Aorta (tissue), 5 donors: ENCODE measurements around the gene DNAH17. TPM values are rescaled to one million over a fixed set of nuclear protein-coding genes. Genes with fewer than 3 reads are reported as not detected.
"Not testable (repeated sequence)": the region's sequence is repeated elsewhere in the genome, so short reads cannot be mapped to it uniquely, and the experiment has no call there.

Experiments
- ATAC-seq: fragments of 200-7000 bp; cut with Tn5 transposase; one replicate; pipeline ENCODE4 v1.9.1; 2022; ENCODE audit warnings: moderate library complexity; ENCODE audit not compliant: low FRiP score
- DNase-seq, 2 donors: peaks; one replicate each; pipeline ENCODE4 v3.0.0-alpha.2; 2020
- H3K27ac ChIP-seq, 2 donors: one replicate each; pipeline ENCODE4 v1.5.1; 2013; ENCODE audit warnings: low read length in 2 of 2, mild to moderate bottlenecking in 2 of 2, moderate library complexity in 2 of 2, control low read depth in 1 of 2, inconsistent platforms in 1 of 2, low read depth in 1 of 2
- H3K27me3 ChIP-seq, 2 donors: one replicate each; pipeline ENCODE4 v1.6.1; 2013; ENCODE audit warnings: control low read depth in 1 of 2, low read length in 1 of 2, mild to moderate bottlenecking in 1 of 2, moderate library complexity in 1 of 2; ENCODE audit not compliant: insufficient read depth in 2 of 2, control insufficient read depth in 1 of 2
- H3K36me3 ChIP-seq, 2 donors: one replicate each; pipeline ENCODE4 v1.6.1; 2013; ENCODE audit warnings: control low read depth in 1 of 2, low read length in 1 of 2, mild to moderate bottlenecking in 1 of 2; ENCODE audit not compliant: insufficient read depth in 2 of 2, control insufficient read depth in 1 of 2
- H3K4me1 ChIP-seq, 2 donors: one replicate each; pipeline ENCODE4 v1.6.1; 2013; ENCODE audit warnings: low read length in 2 of 2, control low read depth in 1 of 2, mild to moderate bottlenecking in 1 of 2, moderate library complexity in 1 of 2; ENCODE audit not compliant: insufficient read depth in 2 of 2, control insufficient read depth in 1 of 2
- H3K4me3 ChIP-seq, 2 donors: one replicate each; pipeline ENCODE4 v1.5.1; 2013; ENCODE audit warnings: low read length in 2 of 2, control low read depth in 1 of 2, mild to moderate bottlenecking in 1 of 2
- H3K9me3 ChIP-seq: one replicate; pipeline ENCODE4 v1.6.1; 2013; ENCODE audit warnings: mild to moderate bottlenecking, low read length; ENCODE audit not compliant: control insufficient read depth
- WGBS, 2 donors: extraction: QIAGEN DNeasy Blood & Tissue Kit; methylation state at CpG; one replicate each; pipeline ENCODE4 v1.1.7; 2013; 5-methylcytosine and 5-hydroxymethylcytosine counted together
- intact Hi-C, 2 donors: fragments of 100-400 bp; cut with DNase I; formaldehyde crosslinking; loops; one replicate each; pipeline versions ENCODE4 v1.14.2 to v1.15.0; 2022
- polyA plus RNA-seq, 2 donors: library from polyadenylated mRNA; stranded (reverse); fragments of 200-250 nt; gene quantifications; one replicate each; pipeline ENCODE4 v1.2.3, GENCODE V29; 2013
- total RNA-seq, 2 donors: library from RNA; stranded (reverse); fragmentation: NEBNext Ultra II Directional; extraction: Animal tissue kit (Norgen Biotek cat#: 25700); gene quantifications; one replicate each; pipeline ENCODE4 v1.2.1, GENCODE V29; 2021
- donor health status: healthy with polysubstance abuse.
- donor health status: Bipolar disorder and iron deficiency.
- donor health status: DM: no; HTN: no; CAD: no.
- donor health status: DM: no; HTN: no; CAD: no.
- donor health status: DM: yes; HTN: yes; CAD: no.

Gene DNAH17
- total and polyA plus RNA-seq, 4 donors: 0.21 to 0.45 TPM; not detected in 2

GRCh38 chr17:78512976-78513375, 64.2 kb downstream of the DNAH17 start:
- WGBS, 2 donors: 71 to 73% methylated on average over 4 of the region's 4 CpGs
- intact Hi-C loops: no loop called here
- DNase-seq: peak in 1 of 2 donors; percentile 14

GRCh38 chr17:78510141-78511075, 66.8 kb downstream of the DNAH17 start:
- intact Hi-C loops: no loop called here
- DNase-seq: peak; percentile 29 to 71
- Histone ChIP-seq H3K27me3 (no peaks in the 10 kb centered on the region), H3K4me1 (no peaks in the 10 kb centered on the region), H3K27ac (no peak overlapping the region), H3K36me3 (no peaks in the 10 kb centered on the region), H3K9me3 (no peaks in the 10 kb centered on the region), H3K4me3 (no peak overlapping the region)
- no peak for ATAC-seq
- WGBS, 2 donors: 92 to 93% methylated on average over 28 of the region's 28 CpGs

More at GRCh38 chr17:78512976-78513375, 64.2 kb downstream of the DNAH17 start:
- ATAC-seq: no peak
- Histone ChIP-seq H3K27ac (no peak overlapping the region), H3K36me3 (no peaks in the 10 kb centered on the region), H3K27me3 (no peaks in the 10 kb centered on the region), H3K4me1 (no peaks in the 10 kb centered on the region), H3K9me3 (no peaks in the 10 kb centered on the region), H3K4me3 (no peak overlapping the region)

- DNase-seq (peak; percentile 20 to 66), ATAC-seq (no peak)
- intact Hi-C loops: no loop called here
- WGBS, 2 donors: 94 to 96% methylated on average over 11 of the region's 11 CpGs
- H3K27ac ChIP-seq: no peak overlapping the region
- no peaks in the 10 kb centered on the region for H3K9me3 ChIP-seq
- no peaks in the 10 kb centered on the region for H3K4me1 ChIP-seq
- H3K36me3 ChIP-seq: no peaks in the 10 kb centered on the region
- no peaks in the 10 kb centered on the region for H3K27me3 ChIP-seq
- H3K4me3 ChIP-seq: no peak overlapping the region
These were observed 69.7 kb downstream of the DNAH17 start for GRCh38 chr17:78507526-78507925.

- Histone ChIP-seq H3K4me3 (no peak overlapping the region), H3K9me3 (no peaks in the 10 kb centered on the region), H3K36me3 (no peaks in the 10 kb centered on the region), H3K4me1 (no peaks in the 10 kb centered on the region), H3K27ac (no peak overlapping the region), H3K27me3 (no peaks in the 10 kb centered on the region)
- intact Hi-C loops: no loop called here
- ATAC-seq: no peak
- 84 to 86% methylated on average over 20 of the region's 20 CpGs for WGBS, 2 donors
- DNase-seq: peak; percentile 31 to 44
These were observed 70.5 kb downstream of the DNAH17 start for GRCh38 chr17:78506454-78507309.

- WGBS, 2 donors: 86 to 87% methylated on average over 21 of the region's 21 CpGs
- intact Hi-C loops: no loop called here
- Histone ChIP-seq H3K4me3 (no peak overlapping the region), H3K27ac (no peak overlapping the region), H3K4me1 (no peaks in the 10 kb centered on the region), H3K9me3 (no peaks in the 10 kb centered on the region), H3K36me3 (no peaks in the 10 kb centered on the region), H3K27me3 (no peaks in the 10 kb centered on the region)
- no peak for ATAC-seq
- peak; percentile 15 to 26 for DNase-seq
These were observed 72.9 kb downstream of the DNAH17 start for GRCh38 chr17:78504156-78504925.

- H3K27me3 ChIP-seq, ATAC-seq, H3K4me3 ChIP-seq, H3K4me1 ChIP-seq, H3K27ac ChIP-seq, intact Hi-C loops, H3K9me3 ChIP-seq, H3K36me3 ChIP-seq: not testable (repeated sequence)
- peak; percentile 15 to 40 for DNase-seq
- WGBS, 2 donors: 97% methylated on average over 11 of the region's 11 CpGs
These were observed 73.8 kb downstream of the DNAH17 start for GRCh38 chr17:78503388-78503787.

- no peak for ATAC-seq
These were observed 74.5 kb downstream of the DNAH17 start for GRCh38 chr17:78502611-78503148.

More at GRCh38 chr17:78502611-78503148, 74.5 kb downstream of the DNAH17 start:
- H3K4me1 ChIP-seq: no peaks in the 10 kb centered on the region
- H3K27me3 ChIP-seq: no peaks in the 10 kb centered on the region
- H3K4me3 ChIP-seq: no peak overlapping the region
- WGBS, 2 donors: 90 to 95% methylated on average over 25 of the region's 25 CpGs
- intact Hi-C loops: no loop called here
- no peak overlapping the region for H3K27ac ChIP-seq
- DNase-seq: peak; percentile 45 to 71
- no peaks in the 10 kb centered on the region for H3K9me3 ChIP-seq
- no peaks in the 10 kb centered on the region for H3K36me3 ChIP-seq
